ENCODE results near the gene DENND4A.

DENND4A gene

GRCh38 chr15:65655457-65655856 is 136.6 kb downstream of the DENND4A start:
- TF ChIP-seq ZNF610 (tag by site-specific recombination; IDR thresholded peaks at IDR 0.05; ENCODE audit: borderline replicate concordance) (no peak), KLF7 (tag by site-specific recombination; IDR thresholded peaks at IDR 0.05; ENCODE audit: borderline replicate concordance) (no peak), ZNF19 (tag by site-specific recombination; IDR thresholded peaks at IDR 0.05; ENCODE audit: low read depth) (no peak)
- ChIA-PET CTCF (no interaction called here), POLR2A (no interaction called here)
- Histone ChIP-seq H3K27ac (ENCODE audit: extremely low read depth, low read depth, low read length) (no peak overlapping the region), H3K36me3 (ENCODE audit: control insufficient read depth in 2 of 2, insufficient read depth in 1 of 2, low read length in 2 of 2) (peaks cover 9 to 55% of the 10 kb centered on the region in 2 experiments), H3K4me1 (ENCODE audit: control insufficient read depth, insufficient read depth, low read length) (no peaks in the 10 kb centered on the region), H3K4me3 (ENCODE audit: low read depth, low read length) (no peak overlapping the region), H3K9me3 (ENCODE audit: control insufficient read depth, insufficient read depth, low read depth, low read length) (no peaks in the 10 kb centered on the region)

- no peak overlapping the region for H3K27ac ChIP-seq (ENCODE audit: extremely low read depth, low read depth, low read length)
Observed at GRCh38 chr15:65655026-65655425, 137.1 kb downstream of the DENND4A start.

More at GRCh38 chr15:65655026-65655425, 137.1 kb downstream of the DENND4A start:
- Histone ChIP-seq H3K9me3 (ENCODE audit: control insufficient read depth, insufficient read depth, low read depth, low read length) (no peaks in the 10 kb centered on the region), H3K36me3 (ENCODE audit: control insufficient read depth in 2 of 2, insufficient read depth in 1 of 2, low read length in 2 of 2) (peaks cover 9 to 55% of the 10 kb centered on the region in 2 experiments), H3K4me3 (ENCODE audit: low read depth, low read length) (no peak overlapping the region), H3K4me1 (ENCODE audit: control insufficient read depth, insufficient read depth, low read length) (no peaks in the 10 kb centered on the region)
- CTCF ChIA-PET: no interaction called here
- no peak for TF ChIP-seq ZNF558 (tag by site-specific recombination; IDR thresholded peaks at IDR 0.05)
- TF ChIP-seq, protein P1, sequence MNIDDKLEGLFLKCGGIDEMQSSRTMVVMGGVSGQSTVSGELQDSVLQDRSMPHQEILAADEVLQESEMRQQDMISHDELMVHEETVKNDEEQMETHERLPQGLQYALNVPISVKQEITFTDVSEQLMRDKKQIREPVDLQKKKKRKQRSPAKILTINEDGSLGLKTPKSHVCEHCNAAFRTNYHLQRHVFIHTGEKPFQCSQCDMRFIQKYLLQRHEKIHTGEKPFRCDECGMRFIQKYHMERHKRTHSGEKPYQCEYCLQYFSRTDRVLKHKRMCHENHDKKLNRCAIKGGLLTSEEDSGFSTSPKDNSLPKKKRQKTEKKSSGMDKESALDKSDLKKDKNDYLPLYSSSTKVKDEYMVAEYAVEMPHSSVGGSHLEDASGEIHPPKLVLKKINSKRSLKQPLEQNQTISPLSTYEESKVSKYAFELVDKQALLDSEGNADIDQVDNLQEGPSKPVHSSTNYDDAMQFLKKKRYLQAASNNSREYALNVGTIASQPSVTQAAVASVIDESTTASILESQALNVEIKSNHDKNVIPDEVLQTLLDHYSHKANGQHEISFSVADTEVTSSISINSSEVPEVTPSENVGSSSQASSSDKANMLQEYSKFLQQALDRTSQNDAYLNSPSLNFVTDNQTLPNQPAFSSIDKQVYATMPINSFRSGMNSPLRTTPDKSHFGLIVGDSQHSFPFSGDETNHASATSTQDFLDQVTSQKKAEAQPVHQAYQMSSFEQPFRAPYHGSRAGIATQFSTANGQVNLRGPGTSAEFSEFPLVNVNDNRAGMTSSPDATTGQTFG (tag by site-specific recombination; IDR thresholded peaks at IDR 0.05; ENCODE audit: borderline replicate concordance): no peak
- no peak for TF ChIP-seq PRDM2 (tag by site-specific recombination; IDR thresholded peaks at IDR 0.05; ENCODE audit: borderline replicate concordance)
- TF ChIP-seq HOXA7 (CRISPR knock-in tag; IDR thresholded peaks at IDR 0.05; ENCODE audit: borderline replicate concordance): no peak
- no peak for TF ChIP-seq HOXD13 (CRISPR knock-in tag; IDR thresholded peaks at IDR 0.05; ENCODE audit: borderline replicate concordance)
- no peak for TF ChIP-seq ZFP41 (tag by site-specific recombination; IDR thresholded peaks at IDR 0.05; ENCODE audit: borderline replicate concordance)
- TF ChIP-seq, protein P2, sequence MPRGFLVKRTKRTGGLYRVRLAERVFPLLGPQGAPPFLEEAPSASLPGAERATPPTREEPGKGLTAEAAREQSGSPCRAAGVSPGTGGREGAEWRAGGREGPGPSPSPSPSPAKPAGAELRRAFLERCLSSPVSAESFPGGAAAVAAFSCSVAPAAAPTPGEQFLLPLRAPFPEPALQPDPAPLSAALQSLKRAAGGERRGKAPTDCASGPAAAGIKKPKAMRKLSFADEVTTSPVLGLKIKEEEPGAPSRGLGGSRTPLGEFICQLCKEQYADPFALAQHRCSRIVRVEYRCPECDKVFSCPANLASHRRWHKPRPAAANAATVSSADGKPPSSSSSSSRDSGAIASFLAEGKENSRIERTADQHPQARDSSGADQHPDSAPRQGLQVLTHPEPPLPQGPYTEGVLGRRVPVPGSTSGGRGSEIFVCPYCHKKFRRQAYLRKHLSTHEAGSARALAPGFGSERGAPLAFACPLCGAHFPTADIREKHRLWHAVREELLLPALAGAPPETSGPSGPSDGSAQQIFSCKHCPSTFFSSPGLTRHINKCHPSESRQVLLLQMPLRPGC (tag by site-specific recombination; IDR thresholded peaks at IDR 0.05): no peak
- TF ChIP-seq GLI2 (tag by site-specific recombination; IDR thresholded peaks at IDR 0.05; ENCODE audit: borderline replicate concordance, low read depth): no peak
- POLR2A ChIA-PET: no interaction called here

All from HEK293 (cell line).